Activated CD4-positive, alpha-beta memory T cell treated with anti-CD3 and anti-CD28 coated beads for 36 hours (primary cell): Measurements from ENCODE around the gene MRPL52. TPM values are rescaled to one million over a fixed set of nuclear protein-coding genes. Genes with fewer than 3 reads are reported as not detected.

Source experiments
- CTCF ChIA-PET: fragments of 350-600 bp; sonication (Branson Sonifier 250); formaldehyde crosslinking; loops from one replicate; lab custom pipeline; 2021; ENCODE audit warnings: antibody characterized with exemption, inconsistent platforms; lab: Charles Lee
- POLR2A ChIA-PET: fragments of 350-600 bp; sonication (Branson Sonifier 250); formaldehyde crosslinking; loops from one replicate; lab custom pipeline; 2021; ENCODE audit warnings: antibody characterized with exemption; lab: Charles Lee
- DNase-seq: peaks from one replicate; pipeline ENCODE4 v3.0.0-alpha.2; 2020
- H3K27ac Mint-ChIP-seq: one replicate; pipeline ENCODE4 v1.8.0; 2021; ENCODE audit warnings: mixed read lengths
- H3K27me3 Mint-ChIP-seq: one replicate; pipeline ENCODE4 v1.8.0; 2021; ENCODE audit warnings: mixed read lengths
- H3K36me3 Mint-ChIP-seq: one replicate; pipeline ENCODE4 v1.8.0; 2021; ENCODE audit warnings: mixed read lengths
- H3K4me1 Mint-ChIP-seq: one replicate; pipeline ENCODE4 v1.8.0; 2021; ENCODE audit warnings: low read depth, mixed read lengths
- H3K4me3 Mint-ChIP-seq: one replicate; pipeline ENCODE4 v1.8.0; 2021; ENCODE audit warnings: mild to moderate bottlenecking, mixed read lengths
- H3K9me3 Mint-ChIP-seq: one replicate; pipeline ENCODE4 v1.8.0; 2021; ENCODE audit warnings: mixed read lengths
- intact Hi-C: fragments of 100-400 bp; cut with micrococcal nuclease; formaldehyde crosslinking; loops from one replicate; pipeline ENCODE4 v1.15.1; 2023
- total RNA-seq, 2 experiments: library from RNA; stranded (reverse); gene quantifications; one replicate each; pipeline ENCODE4 v1.2.3, GENCODE V29; 2021

Gene MRPL52
- total RNA-seq, 2 experiments from 2014 or later: 152 to 156 TPM

DNA sequence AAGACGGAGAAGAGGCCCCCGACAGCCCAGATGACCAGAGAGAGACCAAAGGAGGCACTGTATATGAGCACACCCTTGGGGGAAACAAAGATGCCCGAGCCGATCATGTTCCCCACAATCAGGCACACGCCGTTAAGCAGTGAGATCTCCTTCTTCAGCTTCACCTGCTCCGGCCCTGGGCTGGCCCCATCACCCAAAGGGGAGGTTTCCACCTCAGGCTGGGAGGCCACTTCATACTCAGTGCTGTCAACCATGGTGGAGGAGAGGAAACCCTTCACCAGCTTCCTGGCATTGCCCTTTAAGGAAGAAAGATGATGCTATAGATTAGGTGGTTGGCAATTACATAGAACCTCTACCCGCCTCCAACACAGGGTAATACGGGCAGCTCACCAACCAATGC, 16.5 kb upstream of the MRPL52 start:
- intact Hi-C loops: no loop called here
- Mint-ChIP-seq H3K27ac (no peak overlapping the region), H3K27me3 (no peaks in the 10 kb centered on the region), H3K4me1 (peaks cover 8% of the 10 kb centered on the region), H3K4me3 (no peak overlapping the region), H3K9me3 (no peaks in the 10 kb centered on the region), H3K36me3 (no peaks in the 10 kb centered on the region)
- POLR2A ChIA-PET: no interaction called here
- no peak for DNase-seq
- CTCF ChIA-PET: interaction anchor here (1.4 kb wide), 1 partner anchor 243 kb away, joined by 4 read pairs; no protein-coding TSS in a partner anchor

DNA sequence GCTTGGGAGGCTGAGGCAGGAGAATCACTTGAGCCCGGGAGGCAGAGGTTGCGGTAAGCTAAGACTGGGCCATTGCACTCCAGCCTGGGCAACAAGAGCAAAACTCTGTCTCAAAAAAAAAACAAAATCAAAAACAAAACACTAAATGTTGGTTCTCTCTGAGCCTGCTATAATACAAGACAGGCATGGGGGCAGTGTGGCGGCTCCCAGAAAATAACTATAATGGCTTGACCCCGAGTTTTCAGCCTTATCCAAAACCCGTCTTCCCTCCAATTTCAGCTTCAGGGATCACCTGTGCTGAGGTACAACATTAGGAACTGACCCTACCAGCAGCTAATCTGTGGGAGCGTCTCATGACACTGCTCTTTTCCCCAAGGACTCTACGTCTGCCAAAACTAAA, 15.3 kb upstream of the MRPL52 start:
- intact Hi-C loops: no loop called here
- H3K9me3 Mint-ChIP-seq: no peaks in the 10 kb centered on the region
- no peak for DNase-seq
- ChIA-PET POLR2A (no interaction called here), CTCF (interaction anchor here (0.7 to 1.5 kb wide), 3 partner anchors 39 to 244 kb away, joined by 3 to 5 read pairs (median 4); no protein-coding TSS in a partner anchor)
- peaks cover 4% of the 10 kb centered on the region for H3K27me3 Mint-ChIP-seq
- no peaks in the 10 kb centered on the region for H3K36me3 Mint-ChIP-seq
- peaks cover 14% of the 10 kb centered on the region for H3K4me1 Mint-ChIP-seq
- no peak overlapping the region for H3K4me3 Mint-ChIP-seq
- no peak overlapping the region for H3K27ac Mint-ChIP-seq

DNA sequence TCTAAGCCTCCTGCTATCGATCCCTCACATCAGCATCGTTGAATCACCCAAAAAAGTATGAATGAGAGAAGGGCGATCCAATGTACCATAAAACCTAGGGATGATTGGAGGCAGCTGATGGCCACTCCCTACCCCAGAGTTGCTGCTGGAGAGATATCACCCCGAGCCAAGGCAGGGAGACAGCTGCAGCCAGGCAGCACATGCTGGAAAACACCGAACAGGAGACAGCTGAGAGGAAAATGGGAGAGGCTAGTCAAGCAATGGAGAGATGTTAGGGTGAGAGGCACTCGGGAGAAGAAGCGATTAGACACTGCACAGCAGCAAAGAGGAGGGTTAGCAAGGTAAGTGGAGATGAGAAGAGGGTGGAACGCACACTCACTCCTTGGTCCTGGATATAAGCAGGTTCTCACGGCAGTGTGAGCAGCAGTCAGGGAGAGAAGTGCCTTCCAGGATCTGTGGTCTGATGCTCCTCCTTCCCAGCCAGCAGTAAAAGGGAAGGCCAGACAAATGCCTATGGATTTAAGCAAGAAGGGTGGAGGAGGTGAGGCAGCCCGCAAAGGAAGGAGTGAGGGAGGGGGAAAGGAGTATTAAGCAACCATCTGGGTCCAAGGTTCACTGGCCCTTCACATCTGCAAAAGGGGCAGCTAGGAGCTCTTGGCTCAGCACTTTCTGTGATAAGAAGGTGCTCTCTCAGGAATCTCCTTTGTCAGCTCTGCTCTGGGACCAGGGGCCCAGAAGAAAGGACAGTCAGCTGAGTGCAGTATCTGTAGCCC, 14.6 kb upstream of the MRPL52 start, which contains the start of gene SLC7A7:
SLC7A7 (minus strand) TSS at position 495 of the 773 bp plus-strand sequence. CDS start 2,037 bp downstream, outside the sequence.
- intact Hi-C loops: no loop called here

DNA sequence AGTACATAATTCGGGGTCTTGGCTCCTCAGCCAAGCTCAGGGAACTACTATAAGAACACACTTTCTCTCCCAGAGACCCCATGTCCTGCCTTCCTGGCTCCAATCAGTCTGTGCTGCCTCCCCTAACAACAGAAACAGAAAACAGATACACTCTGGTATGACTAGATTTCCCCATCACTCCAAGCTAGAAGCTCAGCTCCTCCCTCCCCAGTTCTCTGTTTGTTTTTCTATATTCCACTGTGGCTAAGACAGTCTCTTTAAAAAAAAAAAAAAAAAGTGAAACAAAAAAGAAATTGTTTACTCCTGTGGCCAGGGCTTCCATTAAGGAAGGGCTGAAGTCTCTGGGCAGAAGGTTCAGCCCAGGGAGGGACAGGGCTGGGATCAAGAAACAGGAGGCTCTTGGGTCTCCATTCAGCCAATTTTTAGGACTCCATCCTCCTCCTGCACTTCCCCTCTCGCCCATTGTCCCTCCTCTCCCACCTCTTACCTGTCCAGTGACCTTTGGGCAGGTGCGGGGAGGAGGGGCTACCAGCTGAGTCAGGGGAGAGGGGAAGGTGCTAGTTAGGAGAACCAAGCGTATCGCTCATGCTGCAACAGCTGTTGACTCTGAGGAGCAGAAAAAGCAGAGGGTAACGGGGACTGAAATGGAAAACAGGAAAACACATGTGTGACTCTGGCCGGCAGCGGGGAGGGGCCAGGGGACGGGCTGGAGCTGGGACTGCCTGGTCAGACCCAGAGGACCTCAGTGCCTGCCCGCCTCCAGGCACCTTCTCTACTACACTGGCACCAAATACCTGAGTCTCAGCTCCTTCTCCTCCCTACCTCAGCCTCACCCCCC, 10.3 kb upstream of the MRPL52 start:
- Mint-ChIP-seq H3K4me1 (peaks cover 21% of the 10 kb centered on the region), H3K4me3 (no peak overlapping the region), H3K9me3 (no peaks in the 10 kb centered on the region), H3K27ac (no peak overlapping the region), H3K27me3 (peaks cover 11% of the 10 kb centered on the region), H3K36me3 (no peaks in the 10 kb centered on the region)
- ChIA-PET POLR2A (no interaction called here), CTCF (interaction anchor here (0.5 to 14.0 kb wide), 15 partner anchors 9 to 262 kb away, joined by 3 to 228 read pairs (median 3); partner anchors contain the start of genes DAD1 and OXA1L)
- intact Hi-C loops: loop anchor here (2.0 kb wide), 1 partner anchor 249 kb away; no protein-coding TSS in a partner anchor
- DNase-seq: no peak

More for the DNA sequence above, 14.6 kb upstream of the MRPL52 start, which contains the start of gene SLC7A7:
- Mint-ChIP-seq H3K36me3 (no peaks in the 10 kb centered on the region), H3K4me1 (peaks cover 17% of the 10 kb centered on the region), H3K27me3 (peaks cover 4% of the 10 kb centered on the region), H3K4me3 (no peak within 1 kb of the TSS), H3K27ac (no peak within 1 kb of the TSS), H3K9me3 (no peaks in the 10 kb centered on the region)
- DNase-seq: no peak
- POLR2A ChIA-PET: no interaction called here
- CTCF ChIA-PET: interaction anchor here (0.7 to 1.5 kb wide), 3 partner anchors 38 to 245 kb away, joined by 3 to 5 read pairs (median 4); no protein-coding TSS in a partner anchor

DNA sequence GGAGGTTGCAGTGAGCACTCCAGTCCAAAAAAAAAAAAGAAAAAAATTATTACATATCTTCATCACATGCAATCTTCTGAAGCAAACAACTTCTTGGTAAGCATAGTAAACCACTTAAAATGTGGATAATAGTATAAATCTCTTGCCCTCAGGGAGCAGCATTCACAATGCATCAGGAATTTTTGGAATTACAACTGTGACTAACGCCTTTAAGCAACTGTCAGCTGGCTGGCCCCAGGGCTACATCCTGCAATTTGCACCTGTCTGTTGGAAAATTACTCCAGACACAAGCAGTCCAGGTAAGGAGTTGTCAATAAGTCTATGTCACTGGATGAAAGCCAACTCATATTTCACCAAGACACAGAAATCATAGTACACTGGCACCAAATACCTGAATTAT, 9.0 kb upstream of the MRPL52 start:
- POLR2A ChIA-PET: no interaction called here
- Mint-ChIP-seq H3K4me1 (peaks cover 29% of the 10 kb centered on the region), H3K4me3 (no peak overlapping the region), H3K9me3 (no peaks in the 10 kb centered on the region), H3K36me3 (no peaks in the 10 kb centered on the region), H3K27me3 (peaks cover 12% of the 10 kb centered on the region), H3K27ac (no peak overlapping the region)
- intact Hi-C loops: loop anchor here (5.0 kb wide), 1 partner anchor 162 kb away; the partner anchor contains the start of gene AJUBA
- CTCF ChIA-PET: interaction anchor here (1.0 to 14.0 kb wide), 3 partner anchors 32 to 250 kb away, joined by 3 to 228 read pairs (median 8); no protein-coding TSS in a partner anchor
- DNase-seq: no peak

DNA sequence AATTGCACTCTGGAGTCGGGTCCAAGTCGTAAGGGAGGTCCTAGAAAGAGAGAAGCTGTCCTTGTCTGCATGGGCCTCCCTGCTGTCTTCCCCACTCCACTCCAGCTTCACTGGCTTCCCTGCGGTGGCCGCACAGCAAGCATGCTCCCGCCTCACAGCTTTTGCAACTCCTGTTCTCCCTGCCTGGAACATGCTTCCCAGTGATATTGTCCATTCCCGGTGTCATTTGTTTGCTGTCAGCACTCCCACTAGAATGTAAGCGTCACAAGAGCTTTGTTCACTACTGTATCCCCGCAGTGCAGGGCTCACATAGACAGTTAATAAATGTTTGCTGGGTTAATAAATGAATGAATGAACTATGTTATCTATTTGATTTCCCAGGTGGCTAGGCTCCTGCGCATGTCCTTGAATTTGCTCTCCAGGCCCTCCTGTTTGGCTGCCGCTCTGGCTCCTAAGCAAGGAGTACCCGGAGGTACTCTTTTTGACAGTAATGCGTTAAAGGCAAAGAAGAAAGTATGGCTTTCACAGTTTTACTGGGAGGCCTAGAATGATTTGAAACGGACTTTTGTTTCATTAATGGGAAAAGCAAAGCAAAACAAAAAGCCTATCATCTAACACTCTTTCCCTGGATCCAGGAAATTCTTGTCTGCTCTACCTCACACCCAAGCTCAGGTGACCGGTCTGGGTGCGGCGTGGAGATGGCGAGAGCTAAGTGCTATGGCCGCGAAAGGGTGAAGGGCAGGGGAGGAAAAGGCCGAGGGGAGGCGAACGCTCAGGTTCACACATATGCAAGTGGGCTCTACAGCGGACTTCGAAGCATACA, 8.3 kb upstream of the MRPL52 start:
- Mint-ChIP-seq H3K27me3 (peaks cover 12% of the 10 kb centered on the region), H3K36me3 (no peaks in the 10 kb centered on the region), H3K27ac (no peak overlapping the region), H3K4me1 (peaks cover 26% of the 10 kb centered on the region), H3K4me3 (no peak overlapping the region), H3K9me3 (no peaks in the 10 kb centered on the region)
- CTCF ChIA-PET: interaction anchor here (1.0 to 14.0 kb wide), 10 partner anchors 31 to 265 kb away, joined by 3 to 228 read pairs (median 10); no protein-coding TSS in a partner anchor
- intact Hi-C loops: loop anchor here (2.0 to 5.0 kb wide), 2 partner anchors 79 to 161 kb away; partner anchors contain the start of gene AJUBA
- no peak for DNase-seq
- POLR2A ChIA-PET: no interaction called here

DNA sequence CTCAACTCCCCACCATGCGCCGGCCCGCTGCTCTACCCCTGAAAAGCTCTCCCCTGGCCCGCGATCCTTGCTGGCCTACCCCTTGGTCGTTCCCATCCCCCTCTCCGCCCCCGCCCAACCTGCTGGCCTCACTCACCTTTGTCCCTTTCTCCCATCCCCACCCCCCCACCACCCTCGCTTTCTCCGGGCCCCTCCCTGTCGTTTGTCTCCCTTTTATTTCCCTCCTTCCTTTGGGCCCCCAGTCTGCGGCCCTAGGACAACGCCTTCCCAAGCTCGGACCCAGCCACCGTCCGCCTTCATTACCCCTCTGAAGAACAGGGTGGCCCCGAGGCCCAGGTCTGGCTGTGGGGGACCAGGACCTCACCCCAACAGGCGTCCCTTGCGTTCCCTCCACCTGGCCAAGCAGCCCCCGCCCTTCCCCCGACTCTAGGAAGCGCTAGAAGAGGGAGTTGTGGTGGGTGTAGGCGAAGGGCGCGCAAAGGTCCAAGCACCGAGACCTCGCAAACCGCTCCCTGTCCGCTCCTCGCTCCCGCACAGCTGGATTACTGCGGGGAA, 7.6 kb upstream of the MRPL52 start:
- intact Hi-C loops: loop anchor here (2.0 to 5.0 kb wide), 2 partner anchors 79 to 160 kb away; partner anchors contain the start of gene AJUBA
- no peak overlapping the region for H3K27ac Mint-ChIP-seq
- H3K36me3 Mint-ChIP-seq: no peaks in the 10 kb centered on the region
- POLR2A ChIA-PET: interaction anchor here (1.2 kb wide), 2 partner anchors 29 to 33 kb away, joined by 3 to 5 read pairs; no protein-coding TSS in a partner anchor
- H3K27me3 Mint-ChIP-seq: peaks cover 12% of the 10 kb centered on the region
- peaks cover 26% of the 10 kb centered on the region for H3K4me1 Mint-ChIP-seq
- H3K9me3 Mint-ChIP-seq: no peaks in the 10 kb centered on the region
- CTCF ChIA-PET: interaction anchor here (0.6 to 14.0 kb wide), 39 partner anchors 11 to 909 kb away, joined by 3 to 228 read pairs (median 5); partner anchors contain the start of genes ABHD4, AJUBA, HAUS4 and LRP10
- no peak for DNase-seq
- peak overlapping the region; percentile 23 for H3K4me3 Mint-ChIP-seq

DNA sequence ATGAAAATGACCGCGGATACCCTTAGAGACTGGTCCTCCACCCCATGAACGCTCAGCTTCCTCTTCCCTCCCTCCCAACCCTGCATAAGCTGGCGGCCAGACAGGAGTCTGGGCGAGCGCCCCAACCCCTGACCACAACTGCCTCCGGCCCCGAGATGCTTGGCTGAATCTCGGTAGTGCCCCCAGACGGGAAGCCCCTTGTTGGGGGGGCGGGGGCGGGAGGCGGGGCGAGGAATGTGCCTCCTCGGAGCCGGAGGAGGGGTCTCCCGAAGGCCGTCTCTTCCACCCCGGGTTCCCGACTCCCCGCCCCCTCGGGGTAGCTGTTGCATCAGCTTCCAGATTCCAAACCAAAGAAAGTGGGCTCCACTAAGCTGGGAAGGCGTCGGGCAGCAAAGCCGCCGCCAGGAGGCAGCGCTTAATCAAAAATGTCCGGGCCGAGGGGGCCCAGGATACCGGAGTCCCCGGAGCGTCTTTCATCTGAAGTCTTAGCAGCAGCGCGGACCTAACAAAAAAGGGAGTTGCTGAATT, 7.1 kb upstream of the MRPL52 start:
- Mint-ChIP-seq H3K4me1 (peaks cover 26% of the 10 kb centered on the region), H3K27me3 (peaks cover 12% of the 10 kb centered on the region), H3K27ac (no peak overlapping the region), H3K36me3 (no peaks in the 10 kb centered on the region), H3K9me3 (no peaks in the 10 kb centered on the region), H3K4me3 (peak overlapping the region; percentile 63)
- intact Hi-C loops: loop anchor here (1.0 to 5.0 kb wide), 3 partner anchors 31 to 160 kb away; partner anchors contain the start of gene AJUBA
- DNase-seq: peak; percentile 77
- ChIA-PET POLR2A (interaction anchor here (0.8 to 1.2 kb wide), 4 partner anchors 10 to 56 kb away, joined by 3 to 5 read pairs (median 3); partner anchors contain the start of gene OXA1L), CTCF (interaction anchor here (0.6 to 14.0 kb wide), 46 partner anchors 11 to 910 kb away, joined by 3 to 228 read pairs (median 5); partner anchors contain the start of genes ABHD4, AJUBA, HAUS4 and LRP10)

DNA sequence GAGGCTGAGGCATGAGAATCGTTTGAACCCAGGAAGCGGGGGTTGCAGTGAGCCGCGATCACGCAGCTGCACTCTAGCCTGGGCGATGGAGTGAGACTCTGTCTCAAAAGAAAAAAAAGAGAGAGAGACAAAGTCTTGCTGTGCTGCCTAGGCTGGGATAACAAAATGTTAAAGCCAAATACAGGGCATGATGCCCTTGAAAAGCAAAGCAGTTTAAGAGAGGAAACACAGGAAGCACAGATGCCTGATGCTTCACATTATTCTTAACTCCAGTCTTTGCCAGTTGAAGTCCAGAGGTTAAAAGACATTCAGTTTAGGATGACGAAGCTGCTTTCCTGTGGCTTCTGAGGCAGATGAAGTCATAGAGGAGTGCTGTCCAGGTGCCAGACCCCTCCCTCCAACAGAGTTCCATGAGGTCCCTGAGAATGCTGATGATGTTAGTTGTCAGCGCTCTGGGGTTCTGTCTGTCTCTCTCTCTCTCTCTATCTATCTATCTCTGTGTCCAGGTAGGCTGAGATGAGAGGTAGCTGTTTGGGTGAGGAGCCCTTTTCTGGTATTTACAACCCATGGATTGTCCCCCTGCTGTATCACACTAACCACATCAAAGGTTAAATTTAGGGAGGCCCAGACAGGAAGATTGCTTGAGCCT, 4.9 kb upstream of the MRPL52 start:
- intact Hi-C loops: loop anchor here (5.0 kb wide), 1 partner anchor 157 kb away; the partner anchor contains the start of gene AJUBA
- H3K9me3 Mint-ChIP-seq: no peaks in the 10 kb centered on the region
- CTCF ChIA-PET: interaction anchor here (0.7 to 14.0 kb wide), 7 partner anchors 19 to 255 kb away, joined by 3 to 228 read pairs (median 5); partner anchors contain the start of gene OXA1L
- POLR2A ChIA-PET: no interaction called here
- H3K4me1 Mint-ChIP-seq: peaks cover 25% of the 10 kb centered on the region
- peaks cover 5% of the 10 kb centered on the region for H3K36me3 Mint-ChIP-seq
- peak; percentile 28 for DNase-seq
- no peak overlapping the region for H3K27ac Mint-ChIP-seq
- peaks cover 8% of the 10 kb centered on the region for H3K27me3 Mint-ChIP-seq
- no peak overlapping the region for H3K4me3 Mint-ChIP-seq
